ENCODE data around the gene B3GALNT2. TPM values are rescaled to one million over a fixed set of nuclear protein-coding genes. Genes with fewer than 3 reads are reported as not detected.

The B3GALNT2 gene
- total RNA-seq, 2 donors from 2014 or later: 17.7 to 24.9 TPM

- no peak overlapping the region for H3K27ac ChIP-seq
- intact Hi-C loops (cut with DNase I): no loop called here
- peaks cover 3% of the 10 kb centered on the region for H3K4me1 ChIP-seq
- H3K4me3 ChIP-seq: no peak overlapping the region
- no peaks in the 10 kb centered on the region for H3K27me3 ChIP-seq
- no peaks in the 10 kb centered on the region for H3K9me3 ChIP-seq
- no peak for TF ChIP-seq CTCF (IDR thresholded peaks at IDR 0.05)
- no peak overlapping the region for H3K9ac ChIP-seq (ENCODE audit: low read depth in 2 of 2, low read length in 2 of 2)
- DNase-seq: no peak
- no peaks in the 10 kb centered on the region for H3K36me3 ChIP-seq
These were observed 3.4 kb upstream of the B3GALNT2 start for GRCh38 chr1:235507623-235508022.

- Histone ChIP-seq H3K27ac (peak overlapping the region; percentile 96), H3K4me1 (peaks cover 3% of the 10 kb centered on the region), H3K4me3 (peak overlapping the region; percentile 85), H3K9ac (ENCODE audit: low read depth in 2 of 2, low read length in 2 of 2) (peak overlapping the region; percentile 91 to 93), H3K36me3 (no peaks in the 10 kb centered on the region), H3K9me3 (no peaks in the 10 kb centered on the region), H3K27me3 (no peaks in the 10 kb centered on the region)
- TF ChIP-seq CTCF (IDR thresholded peaks at IDR 0.05): peak; percentile 86
- DNase-seq: peak; percentile 99
- intact Hi-C loops (cut with DNase I): no loop called here
These were observed 406 bp upstream of the B3GALNT2 start for GRCh38 chr1:235504494-235505222.

- no peak for TF ChIP-seq CTCF (IDR thresholded peaks at IDR 0.05)
- intact Hi-C loops (cut with DNase I): no loop called here
- H3K36me3 ChIP-seq: no peaks in the 10 kb centered on the region
- no peaks in the 10 kb centered on the region for H3K9me3 ChIP-seq
- peak overlapping the region; percentile 85 for H3K4me3 ChIP-seq
- H3K27me3 ChIP-seq: no peaks in the 10 kb centered on the region
- peak overlapping the region; percentile 83 to 91 for H3K9ac ChIP-seq (ENCODE audit: low read depth in 2 of 2, low read length in 2 of 2)
- DNase-seq: peak; percentile 65
- peaks cover 3% of the 10 kb centered on the region for H3K4me1 ChIP-seq
- H3K27ac ChIP-seq: peak overlapping the region; percentile 96
These were observed 690 bp downstream of the B3GALNT2 start for GRCh38 chr1:235503403-235504121.

GRCh38 chr1:235502601-235503402, 1.4 kb downstream of the B3GALNT2 start:
- Histone ChIP-seq H3K9ac (ENCODE audit: low read depth in 2 of 2, low read length in 2 of 2) (peak overlapping the region; percentile 47 to 91), H3K27ac (peak overlapping the region; percentile 96), H3K4me3 (peak overlapping the region; percentile 85), H3K4me1 (peaks cover 3% of the 10 kb centered on the region), H3K9me3 (no peaks in the 10 kb centered on the region), H3K36me3 (no peaks in the 10 kb centered on the region), H3K27me3 (no peaks in the 10 kb centered on the region)
- intact Hi-C loops (cut with DNase I): no loop called here
- TF ChIP-seq CTCF (IDR thresholded peaks at IDR 0.05): no peak
- DNase-seq: no peak

DNA sequence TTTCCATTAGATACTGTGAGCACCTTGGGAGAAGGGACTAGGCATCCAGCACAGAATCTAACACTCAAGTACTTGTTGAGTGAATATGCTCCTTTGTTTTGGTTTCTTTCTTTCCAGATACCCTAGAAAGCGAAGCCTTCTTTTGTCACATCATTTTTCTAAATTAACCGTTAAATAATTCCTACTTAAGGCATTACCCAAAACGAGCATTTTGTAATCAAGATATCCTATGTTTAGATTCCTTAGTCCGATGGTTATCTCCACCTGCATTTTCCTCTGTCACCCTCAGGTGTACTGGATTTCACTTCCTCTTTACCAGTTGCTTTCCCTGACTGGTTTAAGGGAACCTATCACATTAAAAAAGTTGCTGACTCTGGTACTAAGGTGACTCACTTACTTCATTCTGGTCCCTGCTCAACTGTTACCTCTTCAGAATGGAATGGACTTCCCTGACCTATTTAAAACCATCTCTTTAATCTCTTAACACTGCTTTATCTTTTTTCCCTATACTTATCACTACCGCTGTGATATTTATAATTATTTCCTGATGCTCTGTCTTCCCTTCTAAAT, 3.2 kb downstream of the B3GALNT2 start:
- H3K4me3 ChIP-seq: no peak overlapping the region
- no peaks in the 10 kb centered on the region for H3K36me3 ChIP-seq
- H3K9ac ChIP-seq (ENCODE audit: low read depth in 2 of 2, low read length in 2 of 2): no peak overlapping the region
- intact Hi-C loops (cut with DNase I): no loop called here
- no peaks in the 10 kb centered on the region for H3K9me3 ChIP-seq
- TF ChIP-seq CTCF (IDR thresholded peaks at IDR 0.05): no peak
- H3K27me3 ChIP-seq: no peaks in the 10 kb centered on the region
- H3K4me1 ChIP-seq: peaks cover 3% of the 10 kb centered on the region
- no peak overlapping the region for H3K27ac ChIP-seq
- DNase-seq: no peak
